ENCODE measurements around the gene UGT1A5. TPM values are rescaled to one million over a fixed set of nuclear protein-coding genes. Genes with fewer than 3 reads are reported as not detected.

Gene UGT1A5
- total and polyA plus RNA-seq, 2 of the 8 experiments (the other 6 are each of a cell fraction or from before 2014, with no cell fraction given), result not detected

DNA sequence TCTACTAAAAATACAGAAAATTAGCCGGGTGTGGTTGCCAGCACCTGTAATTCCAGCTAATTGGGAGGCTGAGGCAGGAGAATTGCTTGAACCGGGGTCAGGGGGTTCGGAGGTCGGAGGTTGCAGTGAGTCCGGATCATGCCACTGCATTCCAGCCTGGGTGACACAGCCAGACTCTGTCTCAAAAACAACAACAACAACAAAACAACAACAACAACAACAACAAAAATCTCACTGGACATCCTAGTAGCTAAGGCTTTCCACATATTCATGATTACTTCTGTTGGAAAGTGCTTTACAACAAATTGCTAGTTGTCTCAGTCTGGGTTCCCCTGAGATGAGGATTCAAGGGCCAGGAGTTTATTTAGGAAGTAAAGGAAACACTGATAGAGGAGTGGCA is 61.1 kb downstream of the UGT1A5 start:
- Histone ChIP-seq H4K20me1 (replicated peaks in 1 of 2; ENCODE audit: control insufficient read depth in 1 of 2, insufficient read depth in 2 of 2, low read length in 2 of 2) (no peaks in the 10 kb centered on the region), H3K14ac (ENCODE audit: insufficient read length) (no peak overlapping the region), H3K79me2 (ENCODE audit: control insufficient read depth in 1 of 2, insufficient read depth in 2 of 2, low read length in 2 of 2) (no peaks in the 10 kb centered on the region), H3K36me3 (ENCODE audit: control insufficient read depth in 2 of 4, insufficient read depth in 4 of 4, low read length in 3 of 4) (no peaks in the 10 kb centered on the region), H2AFZ (ENCODE audit: low read length) (no peak overlapping the region), H2BK20ac (ENCODE audit: low read length) (no peak overlapping the region), H2BK5ac (ENCODE audit: low read depth, low read length) (no peak overlapping the region), H3K79me1 (ENCODE audit: low read depth, low read length) (no peaks in the 10 kb centered on the region), H4K91ac (replicated peaks; ENCODE audit: insufficient read length, low read length) (no peak overlapping the region), H4K5ac (ENCODE audit: insufficient read length, low read depth, low read length) (no peak overlapping the region), H4K8ac (ENCODE audit: extremely low read depth, insufficient read depth, low read length) (no peak overlapping the region), H3K56ac (replicated peaks; ENCODE audit: insufficient read length, low read depth, low read length) (no peak overlapping the region), H3K18ac (ENCODE audit: extremely low read depth, low read length) (no peak overlapping the region), H2AK5ac (ENCODE audit: low read depth, low read length) (no peak overlapping the region), H3K4me2 (ENCODE audit: insufficient read depth in 1 of 2, low read depth in 2 of 2, low read length in 2 of 2) (no peak overlapping the region), H3K4me1 (replicated peaks in 1 of 4; ENCODE audit: control insufficient read depth in 3 of 4, insufficient read depth in 4 of 4, low read length in 3 of 4) (no peaks in the 10 kb centered on the region), H3K4ac (replicated peaks; ENCODE audit: insufficient read length, low read depth, low read length) (no peak overlapping the region), H3K27ac (ENCODE audit: low read depth, low read length) (no peak overlapping the region), H2BK15ac (ENCODE audit: low read length) (no peak overlapping the region), H2BK120ac (replicated peaks; ENCODE audit: low read depth, low read length) (no peak overlapping the region), H3K9ac (replicated peaks in 1 of 4; ENCODE audit: extremely low read depth in 1 of 4, low read depth in 3 of 4, low read length in 3 of 4) (no peak overlapping the region), H2BK12ac (ENCODE audit: low read depth, low read length) (no peak overlapping the region), H3K4me3 (ENCODE audit: extremely low read depth in 1 of 4, insufficient read depth in 2 of 4, low read depth in 3 of 4, low read length in 4 of 4) (no peak overlapping the region), H3K23ac (ENCODE audit: insufficient read length) (no peak overlapping the region), H3K23me2 (ENCODE audit: low read depth, low read length) (peaks cover 2% of the 10 kb centered on the region; the same call in 1 of the 2 replicates), H3K9me3 (ENCODE audit: insufficient read depth in 2 of 2, low read depth in 1 of 2, low read length in 1 of 2) (peaks cover 7 to 17% of the 10 kb centered on the region in 2 experiments; a peak in 3 of 4 replicates), H3K27me3 (replicated peaks in 1 of 4; ENCODE audit: control insufficient read depth in 3 of 4, extremely low read depth in 1 of 4, insufficient read depth in 3 of 4, low read length in 3 of 4) (no peaks in the 10 kb centered on the region)
- ChIA-PET CTCF (ENCODE audit: partially characterized antibody) (no interaction called here), POLR2A (ENCODE audit: partially characterized antibody) (no interaction called here)
- TF ChIP-seq KDM4A (IDR thresholded peaks at IDR 0.05; ENCODE audit: low read depth, low read length, severe bottlenecking) (no peak), TBP (IDR thresholded peaks at IDR 0.05; ENCODE audit: low read depth, low read length) (no peak), CBX8 (IDR thresholded peaks at IDR 0.05; ENCODE audit: borderline replicate concordance, low read depth, low read length) (no peak), POU5F1 (IDR thresholded peaks at IDR 0.05; ENCODE audit: low read depth, low read length) (no peak), ZNF274 (IDR thresholded peaks at IDR 0.05; ENCODE audit: borderline replicate concordance, extremely low read depth, low read length) (no peak)
- TF ChIP-seq, protein P1, sequence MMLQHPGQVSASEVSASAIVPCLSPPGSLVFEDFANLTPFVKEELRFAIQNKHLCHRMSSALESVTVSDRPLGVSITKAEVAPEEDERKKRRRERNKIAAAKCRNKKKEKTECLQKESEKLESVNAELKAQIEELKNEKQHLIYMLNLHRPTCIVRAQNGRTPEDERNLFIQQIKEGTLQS (IDR thresholded peaks at IDR 0.05; ENCODE audit: insufficient read depth, low read depth, low read length), result no peak
- 94% methylated on average over 5 of the region's 5 CpGs; no CpG with 5 or more reads in 1 of the 2 experiments for WGBS, 2 experiments (ENCODE audit: extremely low coverage in 1 of 2, insufficient coverage in 1 of 2, insufficient read length in 1 of 2, insufficient replicate concordance in 2 of 2, low coverage in 1 of 2, low lambda C conversion rate in 2 of 2, missing lambda C conversion rate in 1 of 2)
- DNase-seq (ENCODE audit: low read depth in 1 of 2, low spot score in 2 of 2), result no peak
- FAIRE-seq, result no peak

Measured in H1 (cell line).